Liver (tissue), 9 donors: ENCODE data around the gene ST6GALNAC3. TPM values are rescaled to one million over a fixed set of nuclear protein-coding genes. Genes with fewer than 3 reads are reported as not detected.

Experiments
- DNase-seq: peaks from one replicate; pipeline ENCODE4 v3.0.0-alpha.2; 2017; ENCODE audit warnings: low spot score
- H3K27ac ChIP-seq, 2 donors: one replicate each; pipeline ENCODE4 v1.7.0; 2013; ENCODE audit warnings: inconsistent platforms in 2 of 2, low read length in 2 of 2, control low read depth in 1 of 2, low read depth in 1 of 2, mild to moderate bottlenecking in 1 of 2
- H3K27me3 ChIP-seq, 4 donors: one replicate each; pipeline versions ENCODE4 v1.6.1 to v1.7.0; 2013; ENCODE audit warnings: low read length in 3 of 4, inconsistent platforms in 1 of 4, mild to moderate bottlenecking in 1 of 4, moderate library complexity in 1 of 4; ENCODE audit not compliant: control insufficient read depth in 4 of 4, insufficient read depth in 4 of 4
- H3K36me3 ChIP-seq, 4 donors: one replicate each; pipeline versions ENCODE4 v1.6.1 to v1.7.0; 2013; ENCODE audit warnings: low read length in 3 of 4, mild to moderate bottlenecking in 3 of 4, low read depth in 1 of 4, moderate library complexity in 1 of 4; ENCODE audit not compliant: control insufficient read depth in 4 of 4, insufficient read depth in 3 of 4
- H3K4me1 ChIP-seq, 4 donors: one replicate each; pipeline versions ENCODE4 v1.6.1 to v1.7.0; 2013; ENCODE audit warnings: low read length in 3 of 4, mild to moderate bottlenecking in 3 of 4, moderate library complexity in 1 of 4; ENCODE audit not compliant: control insufficient read depth in 4 of 4, insufficient read depth in 4 of 4
- H3K4me3 ChIP-seq, 3 donors: one replicate each; pipeline versions ENCODE4 v1.6.1 to v1.7.0; 2013; ENCODE audit warnings: low read length in 3 of 3, control low read depth in 1 of 3, low read depth in 1 of 3, mild to moderate bottlenecking in 1 of 3
- H3K9ac ChIP-seq, 2 donors: one replicate each; pipeline ENCODE4 v1.7.0; 2013; ENCODE audit warnings: low read length in 2 of 2, mild to moderate bottlenecking in 2 of 2, moderate library complexity in 2 of 2, control low read depth in 1 of 2, low read depth in 1 of 2
- H3K9me3 ChIP-seq, 4 donors: one replicate each; pipeline versions ENCODE4 v1.6.1 to v1.7.0; 2013; ENCODE audit warnings: low read length in 3 of 4; ENCODE audit not compliant: control insufficient read depth in 4 of 4
- ATF3 ChIP-seq: IDR thresholded peaks from 2 replicates; pipeline ENCODE4 v1.6.1; 2016; ENCODE audit warnings: antibody characterized with exemption
- CTCF ChIP-seq: fragments of 150-350 bp; IDR thresholded peaks from 2 replicates; pipeline ENCODE4 v1.5.1; 2017; ENCODE audit warnings: improper control_type of control experiment, low read depth, low read length; ENCODE audit not compliant: missing input control
- EGR1 ChIP-seq, 2 donors: IDR thresholded peaks; 2 replicates each; pipeline ENCODE4 v1.6.1; 2016 to 2018; ENCODE audit warnings: antibody characterized with exemption in 2 of 2, low read depth in 2 of 2
- FOXA1 ChIP-seq: IDR thresholded peaks from 2 replicates; pipeline ENCODE4 v1.6.1; 2016; ENCODE audit warnings: antibody characterized with exemption
- GABPA ChIP-seq, 2 donors: IDR thresholded peaks in 1 of 2; conservative IDR thresholded peaks in 1 of 2; 2 replicates each; pipeline ENCODE4 v1.6.1; 2016; ENCODE audit warnings: antibody characterized with exemption in 2 of 2, mild to moderate bottlenecking in 1 of 2, moderate library complexity in 1 of 2
- HNF4A ChIP-seq, 2 donors: conservative IDR thresholded peaks; 2 replicates each; pipeline ENCODE4 v1.6.1; 2016; ENCODE audit warnings: antibody characterized with exemption in 2 of 2, mild to moderate bottlenecking in 2 of 2
- HNF4G ChIP-seq: IDR thresholded peaks from 2 replicates; pipeline ENCODE4 v1.6.1; 2016; ENCODE audit warnings: antibody characterized with exemption
- JUND ChIP-seq, 2 donors: IDR thresholded peaks; 2 replicates each; pipeline ENCODE4 v1.6.1; 2016; ENCODE audit warnings: antibody characterized with exemption in 2 of 2
- MAX ChIP-seq: IDR thresholded peaks from 2 replicates; pipeline ENCODE4 v1.6.1; 2016; ENCODE audit warnings: antibody characterized with exemption
- NR2F2 ChIP-seq: IDR thresholded peaks from 2 replicates; pipeline ENCODE4 v1.6.1; 2016; ENCODE audit warnings: antibody characterized with exemption
- RAD21 ChIP-seq, 2 donors: IDR thresholded peaks; 2 replicates each; pipeline ENCODE4 v1.6.1; 2016; ENCODE audit warnings: antibody characterized with exemption in 2 of 2, mild to moderate bottlenecking in 2 of 2
- RXRA ChIP-seq, 2 donors: IDR thresholded peaks; 2 replicates each; pipeline ENCODE4 v1.6.1; 2017 to 2018; ENCODE audit warnings: antibody characterized with exemption in 2 of 2, mild to moderate bottlenecking in 1 of 2
- SP1 ChIP-seq: IDR thresholded peaks from 2 replicates; pipeline ENCODE4 v1.6.1; 2018; ENCODE audit warnings: antibody characterized with exemption, mild to moderate bottlenecking
- TAF1 ChIP-seq: conservative IDR thresholded peaks from 2 replicates; pipeline ENCODE4 v1.6.1; 2016; ENCODE audit warnings: antibody characterized with exemption, mild to moderate bottlenecking
- YY1 ChIP-seq: IDR thresholded peaks from 2 replicates; pipeline ENCODE4 v1.6.1; 2016; ENCODE audit warnings: antibody characterized with exemption, mild to moderate bottlenecking
- ZBTB33 ChIP-seq: IDR thresholded peaks from 2 replicates; pipeline ENCODE4 v1.6.1; 2016; ENCODE audit warnings: antibody characterized with exemption
- WGBS: extraction: QIAGEN DNeasy Blood & Tissue Kit; methylation state at CpG from one replicate; pipeline ENCODE4 v1.1.7; 2013; 5-methylcytosine and 5-hydroxymethylcytosine counted together
- polyA plus RNA-seq, 2 donors: library from polyadenylated mRNA; stranded (reverse) in 1 of 2; unstranded in 1 of 2; fragments of 200-250 nt in 1 of 2; fragments of >200 nt in 1 of 2; fragmentation: Nextera tagmentation in 1 of 2; extraction: Ambion mirVana in 1 of 2; gene quantifications; one replicate each; pipeline versions ENCODE4 v1.2.1 to v1.2.3, GENCODE V29; 2013 to 2015
- total RNA-seq, 2 donors: library from RNA; depleted of rRNA; stranded (reverse); fragments of >200 nt; gene quantifications; one replicate each; pipeline ENCODE4 v1.2.3, GENCODE V29; 2014
- donor health status: healthy.
- donor health status: healthy.
- donor health status: healthy.
- donor health status: healthy.
- donor health status: healthy.

The ST6GALNAC3 gene
- total and polyA plus RNA-seq, 4 donors, result 1.2 to 5.0 (median 3.2) TPM

- H3K27me3 ChIP-seq, result peaks cover 0 to 2% (median 0%) of the 10 kb centered on the region in 4 donors
- H3K4me1 ChIP-seq, result no peaks in the 10 kb centered on the region
- no peaks in the 10 kb centered on the region for H3K9me3 ChIP-seq
- no peak for DNase-seq
- H3K4me3 ChIP-seq, result no peak overlapping the region
- H3K27ac ChIP-seq, result no peak overlapping the region
- no peaks in the 10 kb centered on the region for H3K36me3 ChIP-seq
- H3K9ac ChIP-seq, result no peak overlapping the region
- TF ChIP-seq JUND (IDR thresholded peaks at IDR 0.05) (no peak), ATF3 (no peak), EGR1 (IDR thresholded peaks at IDR 0.05; ENCODE audit: low read depth in 2 of 2) (no peak), HNF4A (conservative IDR thresholded peaks at IDR 0.05) (no peak), ZBTB33 (no peak), GABPA (IDR thresholded peaks at IDR 0.05 in 1 of 2, conservative IDR thresholded peaks at IDR 0.05 in 1 of 2) (no peak), RXRA (IDR thresholded peaks at IDR 0.05) (no peak), YY1 (no peak), NR2F2 (no peak), TAF1 (no peak), RAD21 (IDR thresholded peaks at IDR 0.05) (no peak), MAX (no peak)
Observed at GRCh38 chr1:76210160-76210559, 135.6 kb downstream of the ST6GALNAC3 start.

GRCh38 chr1:76218888-76219287 lies 144.3 kb downstream of the ST6GALNAC3 start:
- H3K9me3 ChIP-seq, result no peaks in the 10 kb centered on the region
- H3K4me3 ChIP-seq, result no peak overlapping the region
- no peaks in the 10 kb centered on the region for H3K4me1 ChIP-seq
- TF ChIP-seq HNF4G (no peak), YY1 (no peak), ATF3 (no peak), SP1 (no peak), MAX (no peak), HNF4A (conservative IDR thresholded peaks at IDR 0.05) (no peak), GABPA (IDR thresholded peaks at IDR 0.05 in 1 of 2, conservative IDR thresholded peaks at IDR 0.05 in 1 of 2) (no peak), JUND (IDR thresholded peaks at IDR 0.05) (no peak)
- no peaks in the 10 kb centered on the region for H3K36me3 ChIP-seq
- DNase-seq, result no peak
- WGBS, result 81% methylated on average over 2 of the region's 2 CpGs
- no peaks in the 10 kb centered on the region for H3K27me3 ChIP-seq
- H3K27ac ChIP-seq, result no peak overlapping the region
- H3K9ac ChIP-seq, result no peak overlapping the region

- Histone ChIP-seq H3K27ac (no peak overlapping the region), H3K9me3 (no peaks in the 10 kb centered on the region), H3K9ac (no peak overlapping the region), H3K27me3 (no peaks in the 10 kb centered on the region), H3K36me3 (no peaks in the 10 kb centered on the region), H3K4me1 (no peaks in the 10 kb centered on the region), H3K4me3 (no peak overlapping the region)
- WGBS, result 81% methylated on average over 3 of the region's 3 CpGs
- TF ChIP-seq CTCF (no peak), GABPA (IDR thresholded peaks at IDR 0.05 in 1 of 2, conservative IDR thresholded peaks at IDR 0.05 in 1 of 2) (no peak), ATF3 (no peak), YY1 (no peak), HNF4G (no peak), JUND (IDR thresholded peaks at IDR 0.05) (no peak), RXRA (IDR thresholded peaks at IDR 0.05) (no peak), FOXA1 (no peak), NR2F2 (no peak), HNF4A (conservative IDR thresholded peaks at IDR 0.05) (no peak)
- no peak for DNase-seq
Observed at GRCh38 chr1:76219366-76219818, 144.8 kb downstream of the ST6GALNAC3 start.
